22Rv1 (cell line): Measurements from ENCODE around the gene ADGRE2.
"Not testable (repeated sequence)": the region's sequence is repeated elsewhere in the genome, so short reads cannot be mapped to it uniquely, and the experiment has no call there.

Experiments
- CTCF ChIP-seq: fragments of 450-650 bp; IDR thresholded peaks from 2 replicates; pipeline ENCODE4 v1.5.1; 2017; ENCODE audit warnings: mild to moderate bottlenecking
- ZFX ChIP-seq: fragments of 450-650 bp; IDR thresholded peaks from 2 replicates; pipeline ENCODE4 v1.6.1; 2017; ENCODE audit warnings: antibody characterized with exemption, borderline replicate concordance

- TF ChIP-seq CTCF, ZFX: not testable (repeated sequence)
These were observed 13.0 kb downstream of the ADGRE2 start for GRCh38 chr19:14765403-14765802.
